GM12873 (cell line): ENCODE data around the gene CENPF.

ENCODE experiments used
- CTCF ChIP-seq: IDR thresholded peaks from 2 replicates; pipeline ENCODE4 v1.5.1; 2012; ENCODE audit warnings: low read depth, mild to moderate bottlenecking, moderate library complexity, low read length, control low read depth; ENCODE audit not compliant: insufficient read depth; ENCODE audit errors: missing control alignments

Gene CENPF

GRCh38 chr1:214615109-214615508 lies 12.1 kb downstream of the CENPF start:
- no peak for TF ChIP-seq CTCF

GRCh38 chr1:214615871-214616270 lies 12.9 kb downstream of the CENPF start:
- no peak for TF ChIP-seq CTCF

GRCh38 chr1:214617246-214617645 lies 14.3 kb downstream of the CENPF start:
- TF ChIP-seq CTCF = no peak

GRCh38 chr1:214617843-214618242 lies 14.8 kb downstream of the CENPF start:
- no peak for TF ChIP-seq CTCF

- TF ChIP-seq CTCF = no peak
Measured at GRCh38 chr1:214621236-214621635, 18.2 kb downstream of the CENPF start.

GRCh38 chr1:214623430-214623829 lies 20.4 kb downstream of the CENPF start:
- no peak for TF ChIP-seq CTCF

- TF ChIP-seq CTCF = no peak
Measured at GRCh38 chr1:214632091-214632490, 29.1 kb downstream of the CENPF start.

GRCh38 chr1:214633686-214634085 lies 30.7 kb downstream of the CENPF start:
- no peak for TF ChIP-seq CTCF
